GM18907 (cell line): ENCODE results near the gene ILKAP.

Experiments used
- ATAC-seq: cut with Tn5 transposase; IDR thresholded peaks from one replicate; pipeline ENCODE4 v1.9.1; 2021; ENCODE audit warnings: mild to moderate bottlenecking, moderate library complexity; ENCODE audit not compliant: unreplicated experiment

ILKAP gene

GRCh38 chr2:238125127-238125885, 78.2 kb downstream of the ILKAP start:
- ATAC-seq, result no peak

DNA sequence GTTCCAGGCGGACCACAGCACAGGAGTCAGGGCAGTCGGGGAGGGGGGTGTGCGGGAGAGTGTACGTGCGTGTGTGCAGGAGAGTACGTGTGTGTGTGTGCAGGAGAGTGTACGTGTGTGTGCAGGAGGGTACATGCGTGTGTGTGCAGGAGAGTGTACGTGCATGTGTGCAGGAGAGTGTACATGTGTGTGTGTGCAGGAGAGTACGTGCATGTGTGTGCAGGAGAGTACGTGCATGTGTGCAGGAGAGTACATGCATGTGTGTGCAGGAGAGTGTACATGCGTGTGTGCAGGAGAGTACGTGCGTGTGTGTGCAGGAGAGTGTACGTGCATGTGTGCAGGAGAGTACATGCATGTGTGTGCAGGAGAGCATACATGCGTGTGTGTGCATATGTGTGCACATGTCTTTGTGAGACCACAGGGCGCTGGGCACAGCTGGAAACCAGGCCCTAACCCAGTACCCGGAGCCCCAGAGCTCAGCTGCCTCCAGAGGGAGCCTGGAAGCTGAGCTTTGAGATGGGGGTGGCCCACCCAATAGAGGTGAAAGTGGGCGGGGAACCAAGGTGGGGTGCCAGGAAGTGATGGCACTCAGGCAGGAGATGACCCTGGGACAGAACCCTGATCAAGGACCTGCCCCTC, 78.9 kb downstream of the ILKAP start:
- ATAC-seq, result no peak

GRCh38 chr2:238123991-238124470, 79.5 kb downstream of the ILKAP start:
- ATAC-seq, result no peak

DNA sequence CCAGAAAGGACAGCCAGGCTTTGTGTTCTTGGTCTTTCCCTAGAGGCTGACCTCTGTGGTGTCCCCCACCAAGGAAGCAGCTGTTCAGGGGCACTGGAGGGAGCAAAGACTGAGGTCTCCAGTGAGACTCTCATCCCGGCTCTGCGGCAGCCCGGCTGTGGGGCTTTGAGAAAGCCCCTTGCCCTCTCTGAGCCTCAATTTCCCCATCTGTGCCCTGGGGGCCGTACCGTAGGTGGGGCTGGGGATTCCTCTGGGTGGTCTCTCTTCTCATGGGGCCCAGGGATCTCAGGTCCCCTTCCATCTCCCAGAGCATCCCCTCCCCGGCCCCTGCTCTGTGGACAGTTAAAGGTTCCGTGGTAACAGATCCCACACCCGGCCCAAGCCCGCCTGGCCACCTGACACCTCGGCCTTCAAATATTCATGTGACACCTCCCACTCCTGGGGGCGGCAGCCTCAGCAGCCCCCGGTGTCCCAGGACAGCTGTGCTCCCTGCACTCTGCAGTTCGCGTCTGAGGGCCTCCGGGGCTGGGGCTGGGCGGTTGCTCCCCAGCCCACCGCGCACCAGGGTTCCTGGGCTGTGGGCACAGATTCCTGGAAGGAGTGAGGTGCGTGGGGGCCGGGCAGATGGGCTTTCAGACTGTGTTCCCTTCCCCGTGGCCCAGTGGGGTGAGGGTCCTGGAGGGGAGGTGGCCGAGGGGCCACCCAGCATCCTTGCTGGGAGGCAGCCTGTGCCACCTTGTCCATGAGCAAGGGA, 80.1 kb downstream of the ILKAP start:
- no peak for ATAC-seq

- no peak for ATAC-seq
These were observed 80.9 kb downstream of the ILKAP start for GRCh38 chr2:238122287-238123217.

GRCh38 chr2:238121511-238122286, 81.8 kb downstream of the ILKAP start:
- no peak for ATAC-seq

DNA sequence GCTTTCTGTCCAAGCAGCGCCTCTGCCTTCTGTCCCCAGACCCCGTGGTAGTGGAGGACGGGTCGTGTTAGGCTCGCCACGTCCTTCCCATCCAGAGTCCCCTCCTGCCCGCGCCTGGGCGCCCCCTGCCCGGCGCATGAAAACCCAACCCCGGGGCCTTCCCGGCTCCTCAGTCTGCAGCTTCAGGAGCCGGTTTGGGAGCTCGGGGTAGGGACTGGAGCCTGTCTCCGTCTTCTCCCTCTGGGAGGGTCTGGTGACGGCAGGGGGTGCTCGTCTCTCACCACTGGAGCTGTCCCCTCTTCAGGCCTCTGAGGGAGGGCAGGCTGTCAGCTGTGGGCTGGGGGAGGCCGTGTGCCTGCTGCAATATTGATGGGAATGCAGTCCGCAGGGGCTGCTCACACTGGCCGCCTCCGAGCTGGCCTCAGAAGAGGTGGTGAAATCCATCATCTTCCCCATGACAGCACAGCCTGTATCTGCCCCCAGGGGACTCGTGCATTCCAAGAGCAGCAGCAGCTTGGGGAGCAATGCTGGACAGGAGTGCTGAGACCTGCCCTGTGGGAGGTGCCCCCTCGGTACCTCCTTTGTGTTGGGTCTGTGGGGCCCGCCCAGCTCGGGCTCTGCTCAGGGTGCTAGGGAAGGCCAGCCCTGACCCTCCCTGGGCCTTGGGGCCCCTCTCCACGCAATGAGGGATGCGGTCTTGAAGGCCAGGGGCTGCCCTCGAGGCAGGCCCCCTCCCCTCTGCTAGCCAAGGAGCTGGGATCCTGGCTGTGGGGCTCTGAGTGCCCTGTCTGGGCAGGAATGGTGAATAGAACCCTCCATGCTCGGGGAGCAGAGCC, 82.8 kb downstream of the ILKAP start:
- no peak for ATAC-seq
